ENCODE results near the gene PERP.

Gene PERP

DNA sequence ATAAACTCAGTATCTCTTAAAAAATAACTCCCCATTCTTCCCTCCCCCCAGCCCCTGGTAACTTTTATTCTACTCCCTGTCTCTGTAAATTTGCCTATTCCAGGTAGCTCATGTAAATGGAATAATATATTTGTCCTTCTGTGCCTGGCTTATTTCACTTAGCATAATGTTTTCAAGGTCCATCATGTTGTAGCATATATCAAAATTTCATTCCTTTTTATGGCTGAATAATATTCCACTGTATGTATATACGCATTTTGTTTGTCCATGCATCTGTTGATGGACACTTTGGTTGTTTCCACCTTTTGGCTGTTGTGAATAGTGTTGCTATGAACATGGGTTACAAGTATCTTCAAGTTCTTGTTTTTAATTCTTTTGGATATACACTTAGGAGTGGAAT is 13.0 kb downstream of the PERP start:
- TF ChIP-seq, protein P1, sequence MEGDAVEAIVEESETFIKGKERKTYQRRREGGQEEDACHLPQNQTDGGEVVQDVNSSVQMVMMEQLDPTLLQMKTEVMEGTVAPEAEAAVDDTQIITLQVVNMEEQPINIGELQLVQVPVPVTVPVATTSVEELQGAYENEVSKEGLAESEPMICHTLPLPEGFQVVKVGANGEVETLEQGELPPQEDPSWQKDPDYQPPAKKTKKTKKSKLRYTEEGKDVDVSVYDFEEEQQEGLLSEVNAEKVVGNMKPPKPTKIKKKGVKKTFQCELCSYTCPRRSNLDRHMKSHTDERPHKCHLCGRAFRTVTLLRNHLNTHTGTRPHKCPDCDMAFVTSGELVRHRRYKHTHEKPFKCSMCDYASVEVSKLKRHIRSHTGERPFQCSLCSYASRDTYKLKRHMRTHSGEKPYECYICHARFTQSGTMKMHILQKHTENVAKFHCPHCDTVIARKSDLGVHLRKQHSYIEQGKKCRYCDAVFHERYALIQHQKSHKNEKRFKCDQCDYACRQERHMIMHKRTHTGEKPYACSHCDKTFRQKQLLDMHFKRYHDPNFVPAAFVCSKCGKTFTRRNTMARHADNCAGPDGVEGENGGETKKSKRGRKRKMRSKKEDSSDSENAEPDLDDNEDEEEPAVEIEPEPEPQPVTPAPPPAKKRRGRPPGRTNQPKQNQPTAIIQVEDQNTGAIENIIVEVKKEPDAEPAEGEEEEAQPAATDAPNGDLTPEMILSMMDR (IDR thresholded peaks at IDR 0.05; ENCODE audit: low read depth, low read length, missing control alignments), result no peak
- H3K4me3 ChIP-seq (replicated peaks; ENCODE audit: low read depth, low read length), result no peak overlapping the region
- no peak for DNase-seq (ENCODE audit: extremely low read depth, low read depth)

DNA sequence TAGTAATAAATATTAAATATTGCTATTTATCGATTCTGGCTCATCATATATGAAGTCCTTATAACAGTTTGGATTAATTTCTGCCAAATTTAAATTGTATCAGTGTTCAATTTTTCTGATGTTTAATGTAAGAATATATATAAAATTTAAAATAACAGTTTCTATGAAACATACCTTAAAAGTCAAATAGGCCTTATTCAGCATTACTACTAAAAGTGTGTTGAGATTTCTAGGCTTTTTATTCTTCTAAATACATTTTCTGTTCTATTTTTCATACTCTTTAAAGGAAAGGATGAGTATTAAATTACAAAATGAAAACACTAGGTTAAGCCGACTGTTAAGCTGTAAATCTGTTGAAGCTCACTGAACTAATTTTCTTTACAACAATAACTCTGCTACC is 13.6 kb downstream of the PERP start:
- H3K4me3 ChIP-seq (replicated peaks; ENCODE audit: low read depth, low read length), result no peak overlapping the region
- TF ChIP-seq, protein P1 (IDR thresholded peaks at IDR 0.05; ENCODE audit: low read depth, low read length, missing control alignments), result no peak
- no peak for DNase-seq (ENCODE audit: extremely low read depth, low read depth)

DNA sequence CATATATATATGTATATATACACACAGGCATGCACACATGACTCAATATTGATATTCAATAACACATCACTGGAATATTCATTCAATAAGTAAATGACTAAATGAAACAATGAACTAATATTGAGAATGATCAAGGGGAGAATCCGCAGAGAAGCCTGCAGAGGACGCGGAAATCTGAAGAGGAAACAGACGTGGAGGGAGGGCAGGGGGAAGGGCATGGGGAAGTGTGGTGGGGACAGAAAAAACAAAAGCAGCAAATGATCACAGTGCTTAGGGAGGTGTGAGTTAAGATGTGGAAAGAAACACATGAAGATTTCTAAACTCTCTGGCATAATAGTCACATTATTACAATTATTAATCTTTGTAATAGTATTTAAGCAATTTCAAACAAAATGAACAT is 14.5 kb downstream of the PERP start:
- TF ChIP-seq, protein P1 (IDR thresholded peaks at IDR 0.05; ENCODE audit: low read depth, low read length, missing control alignments), result no peak
- no peak for DNase-seq (ENCODE audit: extremely low read depth, low read depth)
- no peak overlapping the region for H3K4me3 ChIP-seq (replicated peaks; ENCODE audit: low read depth, low read length)

DNA sequence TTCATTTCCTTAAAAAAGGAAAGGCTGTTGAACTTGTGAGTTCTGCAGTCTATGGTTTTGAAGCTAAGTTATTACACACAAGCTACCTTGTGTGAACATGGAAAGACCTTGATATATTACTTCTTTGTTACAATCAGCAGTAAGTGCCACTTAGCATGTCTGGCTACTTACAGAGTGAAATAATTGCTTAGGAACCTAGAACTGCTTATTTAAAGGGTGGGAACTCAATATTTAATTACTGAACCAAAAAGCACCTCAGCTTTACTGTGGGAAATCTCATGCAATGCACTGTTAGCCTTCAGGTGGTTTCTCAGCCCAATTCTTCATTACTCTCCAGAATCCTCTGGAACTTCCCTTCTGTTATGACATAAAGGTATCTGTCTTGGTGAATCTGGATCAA is 17.9 kb downstream of the PERP start:
- no peak overlapping the region for H3K4me3 ChIP-seq (replicated peaks; ENCODE audit: low read depth, low read length)
- no peak for DNase-seq (ENCODE audit: extremely low read depth, low read depth)
- TF ChIP-seq, protein P1 (IDR thresholded peaks at IDR 0.05; ENCODE audit: low read depth, low read length, missing control alignments), result no peak

DNA sequence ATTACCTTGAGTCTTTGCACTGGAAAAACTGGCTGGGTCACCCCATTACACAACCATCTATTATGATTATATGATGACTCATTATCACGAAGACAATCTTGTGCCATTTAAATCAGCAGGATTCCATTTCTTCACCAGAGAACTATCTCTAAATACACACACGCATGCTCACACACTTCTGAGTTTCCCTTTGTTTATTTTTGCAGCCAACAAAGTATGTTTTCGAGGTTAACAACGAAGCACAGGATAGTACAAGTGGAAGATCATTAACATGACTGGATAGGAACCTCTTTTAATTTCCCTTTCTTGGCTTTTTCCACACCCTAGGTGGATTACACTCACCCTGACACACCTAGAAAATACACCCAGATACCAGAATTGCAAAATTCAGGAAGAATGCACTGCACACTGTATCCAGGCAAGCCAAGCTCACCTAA is 18.9 kb downstream of the PERP start:
- TF ChIP-seq, protein P1 (IDR thresholded peaks at IDR 0.05; ENCODE audit: low read depth, low read length, missing control alignments), result no peak
- H3K4me3 ChIP-seq (replicated peaks; ENCODE audit: low read depth, low read length), result no peak overlapping the region
- DNase-seq (ENCODE audit: extremely low read depth, low read depth), result peak; percentile 53

DNA sequence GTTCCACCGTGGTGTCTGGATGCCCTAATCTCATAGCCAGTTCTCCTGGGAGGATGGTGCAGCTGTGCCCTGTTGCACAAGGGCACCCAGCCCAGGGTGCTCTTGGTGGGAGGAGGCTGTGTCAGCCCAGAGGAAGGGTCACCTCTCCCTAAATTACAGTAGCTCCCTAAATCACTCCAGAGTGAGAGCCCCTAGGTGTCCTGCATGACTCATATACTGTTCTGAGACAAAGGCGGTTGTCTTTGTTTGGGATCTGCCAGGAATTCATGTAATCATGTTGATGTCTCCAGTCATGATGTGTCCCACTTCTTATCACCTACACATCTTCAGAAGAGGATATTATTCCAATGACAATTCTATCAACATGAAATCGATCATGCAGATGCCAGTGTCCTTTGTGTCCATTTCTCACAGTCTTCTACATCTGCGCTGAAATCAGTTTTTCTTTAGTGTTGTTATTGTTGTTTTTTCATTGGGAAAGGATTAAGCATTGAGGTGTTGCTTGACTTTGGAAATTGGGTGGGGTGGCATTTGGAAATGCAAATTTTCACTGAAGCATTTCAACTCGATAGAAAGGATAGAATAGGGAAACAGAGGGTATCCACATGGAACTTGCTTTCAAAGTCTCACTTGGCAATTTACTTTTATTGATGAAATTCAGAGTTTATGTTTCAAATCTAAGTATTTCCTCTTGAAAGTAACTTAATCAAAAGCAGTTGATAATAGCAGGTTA is 19.5 kb downstream of the PERP start:
- no peak overlapping the region for H3K4me3 ChIP-seq (replicated peaks; ENCODE audit: low read depth, low read length)
- DNase-seq (ENCODE audit: extremely low read depth, low read depth), result no peak
- TF ChIP-seq, protein P1 (IDR thresholded peaks at IDR 0.05; ENCODE audit: low read depth, low read length, missing control alignments), result no peak

All from HFF-Myc (cell line).